Breast epithelium (tissue), 4 donors: ENCODE measurements around the gene GJB3. TPM values are rescaled to one million over a fixed set of nuclear protein-coding genes. Genes with fewer than 3 reads are reported as not detected.

Experiments used
- DNase-seq, 2 donors: peaks; one replicate each; pipeline ENCODE4 v3.0.0-alpha.2; 2019; ENCODE audit warnings: low spot score in 2 of 2
- H3K27ac ChIP-seq, 2 donors: fragments of 200-600 bp; sonication (generic) in 1 of 2; one replicate each; pipeline ENCODE4 v1.5.1; 2016 to 2019; ENCODE audit warnings: mild to moderate bottlenecking in 1 of 2
- H3K27me3 ChIP-seq, 2 donors: fragments of 200-600 bp; sonication (generic) in 1 of 2; one replicate each; pipeline versions ENCODE4 v1.5.1 to v1.6.0; 2017 to 2019; ENCODE audit warnings: control low read depth in 1 of 2, mild to moderate bottlenecking in 1 of 2
- H3K36me3 ChIP-seq: fragments of 200-600 bp; one replicate; pipeline ENCODE4 v1.5.1; 2019
- H3K4me1 ChIP-seq, 2 donors: fragments of 200-600 bp; sonication (generic); one replicate each; pipeline ENCODE4 v1.5.1; 2016 to 2019; ENCODE audit warnings: control low read depth in 1 of 2
- H3K4me3 ChIP-seq, 3 donors: fragments of 200-600 bp; sonication (generic); 1 replicate in 2 of 3; 2 replicates in 1 of 3; pipeline ENCODE4 v1.5.1; 2016 to 2019; ENCODE audit warnings: mild to moderate bottlenecking in 3 of 3, moderate library complexity in 2 of 3
- H3K9me3 ChIP-seq, 2 donors: fragments of 200-600 bp; sonication (generic) in 1 of 2; one replicate each; pipeline ENCODE4 v1.5.1; 2016 to 2019; ENCODE audit warnings: control low read depth in 1 of 2
- POLR2A ChIP-seq: fragments of 450-650 bp; IDR thresholded peaks from one replicate; pipeline ENCODE4 v1.6.1; 2016; ENCODE audit warnings: antibody characterized with exemption, mild to moderate bottlenecking, moderate library complexity
- POLR2AphosphoS5 ChIP-seq, 3 donors: sonication (generic); formaldehyde crosslinking; IDR thresholded peaks; one replicate each; pipeline ENCODE4 v1.6.1; 2017; ENCODE audit warnings: antibody characterized with exemption in 3 of 3
- intact Hi-C: fragments of 100-400 bp; cut with DNase I; formaldehyde crosslinking; loops from one replicate; pipeline ENCODE4 v1.15.1; 2023; ENCODE audit warnings: low total_unique reads
- total RNA-seq, 3 donors: library from RNA; depleted of rRNA; stranded (reverse); fragments of >200 nt; gene quantifications; one replicate each; pipeline ENCODE4 v1.1.0, GENCODE V29; 2016
- TF ChIP-seq, protein P1 (sequence below), 3 donors: fragments of 450-650 bp; IDR thresholded peaks; one replicate each; pipeline ENCODE4 v1.5.1; 2016 to 2017; ENCODE audit warnings: antibody characterized with exemption in 3 of 3, mild to moderate bottlenecking in 3 of 3, moderate library complexity in 3 of 3

Gene GJB3
- total RNA-seq, 3 donors from 2014 or later, result 0.33 to 1.2 TPM; not detected in 1

DNA sequence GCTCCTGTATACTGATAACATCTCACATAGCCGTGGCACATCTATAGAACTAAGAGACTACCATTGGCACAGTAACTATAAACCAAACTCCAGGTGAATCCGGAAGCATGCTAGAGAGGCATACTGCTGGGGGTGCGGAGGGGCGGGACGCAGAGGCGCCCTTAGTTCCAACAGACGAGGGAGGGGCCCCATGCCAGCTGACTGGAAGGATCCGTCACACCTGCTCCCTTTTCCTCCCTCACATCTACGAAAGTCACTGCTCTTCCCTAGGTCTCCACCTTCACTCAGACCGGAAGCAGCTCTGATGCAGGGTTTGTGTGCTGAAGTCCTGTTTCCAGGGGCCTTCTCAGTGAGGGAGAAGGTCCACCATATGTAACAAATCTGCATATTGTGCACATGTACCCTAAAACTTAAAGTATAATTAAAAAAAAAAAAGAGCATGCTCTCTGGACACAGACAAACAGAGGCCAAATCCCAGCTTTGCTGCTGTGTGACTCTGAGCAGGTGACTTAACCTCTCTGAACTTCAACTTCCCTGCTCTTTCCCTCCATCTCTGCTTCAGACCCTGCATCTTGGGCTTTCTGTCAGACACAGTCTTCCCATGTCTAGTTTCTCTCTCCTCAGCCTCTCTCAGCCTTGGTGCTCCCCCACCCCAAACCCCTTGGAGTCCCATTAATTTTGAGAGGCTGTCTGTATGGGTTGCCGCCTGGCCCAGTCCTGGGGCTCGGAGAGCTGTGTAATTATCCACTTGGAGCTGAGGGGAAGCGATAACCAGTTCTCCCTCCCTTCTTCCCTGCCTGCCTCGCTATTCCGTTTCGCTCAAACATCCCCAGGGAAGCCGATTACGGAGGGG lies 34.0 kb upstream of the GJB3 start:
- H3K4me3 ChIP-seq, result no peak overlapping the region
- H3K4me1 ChIP-seq, result no peaks in the 10 kb centered on the region
- H3K9me3 ChIP-seq, result no peaks in the 10 kb centered on the region
- no peak for DNase-seq
- intact Hi-C loops, result no loop called here
- no peak overlapping the region for H3K27ac ChIP-seq
- H3K27me3 ChIP-seq, result peaks cover 0 to 5% of the 10 kb centered on the region in 2 donors
- H3K36me3 ChIP-seq, result no peaks in the 10 kb centered on the region
- TF ChIP-seq, protein P1, sequence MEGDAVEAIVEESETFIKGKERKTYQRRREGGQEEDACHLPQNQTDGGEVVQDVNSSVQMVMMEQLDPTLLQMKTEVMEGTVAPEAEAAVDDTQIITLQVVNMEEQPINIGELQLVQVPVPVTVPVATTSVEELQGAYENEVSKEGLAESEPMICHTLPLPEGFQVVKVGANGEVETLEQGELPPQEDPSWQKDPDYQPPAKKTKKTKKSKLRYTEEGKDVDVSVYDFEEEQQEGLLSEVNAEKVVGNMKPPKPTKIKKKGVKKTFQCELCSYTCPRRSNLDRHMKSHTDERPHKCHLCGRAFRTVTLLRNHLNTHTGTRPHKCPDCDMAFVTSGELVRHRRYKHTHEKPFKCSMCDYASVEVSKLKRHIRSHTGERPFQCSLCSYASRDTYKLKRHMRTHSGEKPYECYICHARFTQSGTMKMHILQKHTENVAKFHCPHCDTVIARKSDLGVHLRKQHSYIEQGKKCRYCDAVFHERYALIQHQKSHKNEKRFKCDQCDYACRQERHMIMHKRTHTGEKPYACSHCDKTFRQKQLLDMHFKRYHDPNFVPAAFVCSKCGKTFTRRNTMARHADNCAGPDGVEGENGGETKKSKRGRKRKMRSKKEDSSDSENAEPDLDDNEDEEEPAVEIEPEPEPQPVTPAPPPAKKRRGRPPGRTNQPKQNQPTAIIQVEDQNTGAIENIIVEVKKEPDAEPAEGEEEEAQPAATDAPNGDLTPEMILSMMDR (IDR thresholded peaks at IDR 0.05), result no peak

DNA sequence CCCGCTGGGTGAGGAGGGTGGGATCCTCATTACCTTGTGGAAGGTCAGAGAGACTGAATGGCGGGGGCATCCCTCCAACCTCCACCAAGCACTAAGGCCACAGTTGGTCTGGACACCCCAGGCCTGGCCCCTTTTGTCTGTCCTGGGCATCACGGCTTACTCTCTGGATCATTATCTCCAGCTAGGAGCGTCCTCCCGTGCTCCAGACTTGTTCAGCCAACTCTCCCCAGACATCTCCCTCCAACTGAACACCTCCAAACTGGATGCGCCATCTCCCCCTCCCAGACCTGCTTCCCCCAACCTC lies 33.4 kb upstream of the GJB3 start:
- intact Hi-C loops, result no loop called here
- Histone ChIP-seq H3K27ac (no peak overlapping the region), H3K4me1 (no peaks in the 10 kb centered on the region), H3K36me3 (no peaks in the 10 kb centered on the region), H3K27me3 (peaks cover 0 to 5% of the 10 kb centered on the region in 2 donors), H3K4me3 (no peak overlapping the region), H3K9me3 (no peaks in the 10 kb centered on the region)
- TF ChIP-seq, protein P1 (IDR thresholded peaks at IDR 0.05), result no peak
- no peak for TF ChIP-seq POLR2AphosphoS5 (IDR thresholded peaks at IDR 0.05)
- no peak for TF ChIP-seq POLR2A
- no peak for DNase-seq

DNA sequence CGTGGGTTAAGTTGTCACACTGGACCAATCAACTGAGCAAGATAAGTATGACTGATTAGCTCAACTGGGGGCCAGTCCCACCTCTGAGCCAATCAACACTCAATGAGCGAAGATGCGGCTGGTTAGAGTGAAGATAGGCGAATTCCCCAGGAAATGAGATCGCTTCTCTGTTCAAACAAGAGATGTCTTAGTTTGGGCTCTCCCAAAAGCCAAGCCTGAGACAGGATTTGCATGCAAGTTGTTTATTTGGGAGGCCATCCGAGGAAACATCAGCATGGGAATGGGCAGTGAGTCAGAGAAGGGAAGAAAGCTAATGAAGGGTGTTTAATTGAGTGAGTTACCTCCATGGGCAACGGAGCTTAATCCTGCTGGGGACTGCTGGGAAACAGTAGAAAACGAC lies 31.0 kb upstream of the GJB3 start:
- Histone ChIP-seq H3K27me3 (peaks cover 0 to 5% of the 10 kb centered on the region in 2 donors), H3K4me3 (no peak overlapping the region), H3K27ac (no peak overlapping the region), H3K36me3 (no peaks in the 10 kb centered on the region), H3K9me3 (no peaks in the 10 kb centered on the region), H3K4me1 (no peaks in the 10 kb centered on the region)
- no peak for DNase-seq
- TF ChIP-seq, protein P1 (IDR thresholded peaks at IDR 0.05), result no peak
- TF ChIP-seq POLR2A (no peak), POLR2AphosphoS5 (IDR thresholded peaks at IDR 0.05) (no peak)
- intact Hi-C loops, result no loop called here

DNA sequence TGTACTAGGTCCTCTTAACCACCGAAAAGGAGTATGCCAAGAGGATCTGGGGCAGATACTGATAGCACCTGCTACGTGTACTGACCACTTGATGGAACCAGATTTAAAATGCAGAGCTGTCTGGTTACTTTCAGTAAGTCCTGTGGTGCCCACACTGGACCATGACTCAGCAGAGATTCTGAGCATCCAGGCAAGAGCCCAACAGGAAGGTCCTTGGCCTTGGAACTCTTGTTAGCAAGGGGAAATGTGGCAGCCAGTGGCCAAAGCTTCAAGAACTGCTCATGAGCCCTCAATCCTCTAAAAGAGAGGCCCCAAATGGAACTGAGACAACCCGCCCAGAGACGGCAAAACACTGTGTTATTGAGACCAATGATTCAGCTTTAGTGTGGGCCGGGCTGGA lies 30.4 kb upstream of the GJB3 start:
- no peak for DNase-seq
- Histone ChIP-seq H3K36me3 (no peaks in the 10 kb centered on the region), H3K27me3 (peaks cover 0 to 5% of the 10 kb centered on the region in 2 donors), H3K9me3 (no peaks in the 10 kb centered on the region), H3K4me3 (no peak overlapping the region), H3K4me1 (no peaks in the 10 kb centered on the region), H3K27ac (no peak overlapping the region)
- intact Hi-C loops, result no loop called here
- TF ChIP-seq POLR2A (no peak), POLR2AphosphoS5 (IDR thresholded peaks at IDR 0.05) (no peak)
- TF ChIP-seq, protein P1 (IDR thresholded peaks at IDR 0.05), result no peak

DNA sequence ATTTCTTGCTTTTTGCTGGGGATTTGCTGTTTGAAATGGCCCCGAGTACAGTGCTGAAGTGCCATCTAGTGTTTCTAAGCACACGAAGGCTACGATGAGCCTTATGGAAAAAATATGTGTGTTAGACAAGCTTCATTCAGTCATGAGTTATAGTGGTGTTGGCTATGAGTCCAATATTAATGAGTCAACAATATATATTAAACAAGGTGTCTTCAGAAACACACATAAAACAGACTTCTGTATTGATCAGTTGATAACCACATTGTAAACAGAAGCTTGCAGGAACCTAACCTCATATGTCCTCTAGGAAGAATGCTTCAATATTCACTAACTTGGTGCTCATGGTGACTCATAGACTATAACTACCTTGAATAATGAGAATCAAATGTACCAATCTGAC lies 27.9 kb upstream of the GJB3 start:
- Histone ChIP-seq H3K4me1 (no peaks in the 10 kb centered on the region), H3K27ac (no peak overlapping the region), H3K27me3 (no peaks in the 10 kb centered on the region), H3K9me3 (no peaks in the 10 kb centered on the region), H3K4me3 (no peak overlapping the region), H3K36me3 (no peaks in the 10 kb centered on the region)
- no peak for DNase-seq
- TF ChIP-seq POLR2A (no peak), POLR2AphosphoS5 (IDR thresholded peaks at IDR 0.05) (no peak)
- TF ChIP-seq, protein P1 (IDR thresholded peaks at IDR 0.05), result no peak
- intact Hi-C loops, result no loop called here
